Measurements from ENCODE around the gene LYRM1.

DNA sequence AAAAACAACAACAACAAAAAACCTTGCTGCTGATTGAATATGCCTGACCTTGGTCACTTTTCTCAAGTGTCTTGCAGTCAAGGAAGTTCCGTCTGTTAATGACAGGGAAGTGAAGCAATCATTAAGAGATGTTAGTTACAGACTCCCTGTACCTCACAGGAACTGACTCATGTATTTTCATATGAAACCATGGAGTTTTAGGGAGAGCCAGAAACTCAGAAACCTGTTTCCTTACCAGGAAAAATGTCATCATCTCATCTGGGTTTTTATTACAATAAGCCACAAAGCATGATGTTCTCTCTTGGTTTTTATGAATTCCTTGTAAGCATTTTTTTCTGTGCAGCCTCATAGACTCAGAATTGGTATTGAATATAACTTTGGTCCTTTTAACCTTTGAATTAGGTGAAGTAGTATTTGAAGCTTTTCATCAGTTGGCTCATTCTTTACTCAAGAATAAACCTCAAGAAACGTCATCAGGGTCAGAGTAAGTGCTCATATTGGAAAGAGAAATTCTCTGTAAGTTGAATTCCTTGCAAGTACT is 10.3 kb downstream of the LYRM1 start:
- TF ChIP-seq YY1 (IDR thresholded peaks at IDR 0.05; ENCODE audit: insufficient read depth, insufficient read length) (no peak), ZNF274 (IDR thresholded peaks at IDR 0.05; ENCODE audit: low read depth, low read length) (no peak)

Measured in NT2/D1 (cell line).